Measurements from ENCODE around the gene RHOF.

RHOF gene

GRCh38 chr12:121819212-121819949 lies 25.9 kb upstream of the RHOF start:
- DNase-seq (ENCODE audit: low read depth, low spot score) = no peak

GRCh38 chr12:121817648-121818043 lies 24.2 kb upstream of the RHOF start:
- no peak for DNase-seq (ENCODE audit: low read depth, low spot score)

GRCh38 chr12:121816925-121817647 lies 23.6 kb upstream of the RHOF start:
- no peak for DNase-seq (ENCODE audit: low read depth, low spot score)

GRCh38 chr12:121815263-121815662 lies 21.8 kb upstream of the RHOF start:
- no peak for DNase-seq (ENCODE audit: low read depth, low spot score)

GRCh38 chr12:121814429-121815119 lies 21.1 kb upstream of the RHOF start:
- DNase-seq (ENCODE audit: low read depth, low spot score) = no peak

GRCh38 chr12:121813951-121814350 lies 20.5 kb upstream of the RHOF start:
- no peak for DNase-seq (ENCODE audit: low read depth, low spot score)

GRCh38 chr12:121812921-121813896 lies 19.7 kb upstream of the RHOF start:
- no peak for DNase-seq (ENCODE audit: low read depth, low spot score)

GRCh38 chr12:121812320-121812871 lies 18.9 kb upstream of the RHOF start:
- no peak for DNase-seq (ENCODE audit: low read depth, low spot score)

GRCh38 chr12:121811434-121812319 lies 18.2 kb upstream of the RHOF start:
- peak; percentile 44 for DNase-seq (ENCODE audit: low read depth, low spot score)

- no peak for DNase-seq (ENCODE audit: low read depth, low spot score)
These were observed 17.4 kb upstream of the RHOF start for GRCh38 chr12:121810833-121811433.

- no peak for DNase-seq (ENCODE audit: low read depth, low spot score)
These were observed 16.8 kb upstream of the RHOF start for GRCh38 chr12:121810234-121810817.

- DNase-seq (ENCODE audit: low read depth, low spot score) = no peak
These were observed 16.2 kb upstream of the RHOF start for GRCh38 chr12:121809712-121810116.

- no peak for DNase-seq (ENCODE audit: low read depth, low spot score)
These were observed 15.1 kb upstream of the RHOF start for GRCh38 chr12:121808623-121809022.

- no peak for DNase-seq (ENCODE audit: low read depth, low spot score)
These were observed 14.3 kb upstream of the RHOF start for GRCh38 chr12:121807642-121808347.

GRCh38 chr12:121806546-121807423 lies 13.3 kb upstream of the RHOF start:
- no peak for DNase-seq (ENCODE audit: low read depth, low spot score)

- DNase-seq (ENCODE audit: low read depth, low spot score) = no peak
These were observed 12.6 kb upstream of the RHOF start for GRCh38 chr12:121806009-121806545.

Measured in activated CD4-positive, CD25-positive, alpha-beta regulatory T cell treated with anti-CD3 and anti-CD28 coated beads, Interleukin-2, amount 50 U/mL, for 16 hours (primary cell).